Measurements from ENCODE around the gene FCHSD2.
A peak's percentile ranks its signal among the peaks of the same experiment; 100 is the strongest.

The FCHSD2 gene

GRCh38 chr11:73172992-73173656 is 31.0 kb upstream of the FCHSD2 start:
- no peak for DNase-seq (ENCODE audit: low read depth in 3 of 3)

- DNase-seq (ENCODE audit: low read depth in 3 of 3): no peak
Observed at GRCh38 chr11:73171436-73172161, 29.5 kb upstream of the FCHSD2 start.

- no peak for DNase-seq (ENCODE audit: low read depth in 3 of 3)
Observed at GRCh38 chr11:73170140-73170539, 28.0 kb upstream of the FCHSD2 start.

- no peak for DNase-seq (ENCODE audit: low read depth in 3 of 3)
Observed at GRCh38 chr11:73168925-73169579, 26.9 kb upstream of the FCHSD2 start.

- no peak for DNase-seq (ENCODE audit: low read depth in 3 of 3)
Observed at GRCh38 chr11:73167363-73167954, 25.3 kb upstream of the FCHSD2 start.

GRCh38 chr11:73164803-73165540 is 22.9 kb upstream of the FCHSD2 start:
- no peak for DNase-seq (ENCODE audit: low read depth in 3 of 3)

GRCh38 chr11:73163638-73164174 is 21.6 kb upstream of the FCHSD2 start:
- no peak for DNase-seq (ENCODE audit: low read depth in 3 of 3)

- DNase-seq (ENCODE audit: low read depth in 3 of 3): no peak
Observed at GRCh38 chr11:73162196-73162740, 20.1 kb upstream of the FCHSD2 start.

- DNase-seq (ENCODE audit: low read depth in 3 of 3): no peak
Observed at GRCh38 chr11:73160005-73160760, 18.1 kb upstream of the FCHSD2 start.

- no peak for DNase-seq (ENCODE audit: low read depth in 3 of 3)
Observed at GRCh38 chr11:73159297-73159696, 17.2 kb upstream of the FCHSD2 start.

GRCh38 chr11:73158356-73159051 is 16.4 kb upstream of the FCHSD2 start:
- no peak for DNase-seq (ENCODE audit: low read depth in 3 of 3)

- DNase-seq (ENCODE audit: low read depth in 3 of 3): no peak
Observed at GRCh38 chr11:73157101-73158010, 15.2 kb upstream of the FCHSD2 start.

GRCh38 chr11:73156686-73157085 is 14.6 kb upstream of the FCHSD2 start:
- no peak for DNase-seq (ENCODE audit: low read depth in 3 of 3)

GRCh38 chr11:73156114-73156513 is 14.0 kb upstream of the FCHSD2 start:
- no peak for DNase-seq (ENCODE audit: low read depth in 3 of 3)

- DNase-seq (ENCODE audit: low read depth in 3 of 3): no peak
Observed at GRCh38 chr11:73155102-73155501, 13.0 kb upstream of the FCHSD2 start.

- DNase-seq (ENCODE audit: low read depth in 3 of 3): no peak
Observed at GRCh38 chr11:73154178-73154577, 12.1 kb upstream of the FCHSD2 start.

GRCh38 chr11:73152861-73153483 is 10.9 kb upstream of the FCHSD2 start:
- DNase-seq (ENCODE audit: low read depth in 3 of 3): peak in 1 of 3 donors; percentile 19

- no peak for DNase-seq (ENCODE audit: low read depth in 3 of 3)
Observed at GRCh38 chr11:73152086-73152853, 10.2 kb upstream of the FCHSD2 start.

Data from stimulated activated CD4-positive, alpha-beta T cell treated with anti-CD3 and anti-CD28 coated beads, TNF-alpha, amount 100 ng/mL, for 48 hours (primary cell).